HG02884 (cell line): ENCODE measurements around the gene ABCG1.
"Not testable (repeated sequence)": the region's sequence is repeated elsewhere in the genome, so short reads cannot be mapped to it uniquely, and the experiment has no call there.

Experiments
- ATAC-seq: cut with Tn5 transposase; IDR thresholded peaks from one replicate; pipeline ENCODE4 v1.9.1; 2021; ENCODE audit warnings: mild to moderate bottlenecking, moderate library complexity; ENCODE audit not compliant: unreplicated experiment

The ABCG1 gene

DNA sequence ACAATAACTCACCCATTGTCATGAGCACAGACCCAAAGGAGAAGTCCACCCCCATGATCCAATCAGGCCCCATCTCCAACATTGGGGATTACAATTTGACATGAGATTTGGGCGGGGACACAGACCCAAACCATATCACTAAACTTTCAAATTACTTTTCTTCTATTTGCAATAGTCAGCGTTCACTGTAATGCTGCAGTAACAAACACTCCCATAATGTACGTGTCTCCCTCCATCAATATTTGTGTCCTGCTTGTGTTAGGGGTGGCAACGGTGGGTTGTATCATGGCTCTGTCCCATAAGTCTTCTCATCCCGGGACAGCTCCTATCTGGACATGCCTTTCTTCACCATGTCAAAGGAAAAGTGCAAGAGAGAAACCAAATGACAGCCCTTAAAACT, 70.0 kb downstream of the ABCG1 start:
- no peak for ATAC-seq

DNA sequence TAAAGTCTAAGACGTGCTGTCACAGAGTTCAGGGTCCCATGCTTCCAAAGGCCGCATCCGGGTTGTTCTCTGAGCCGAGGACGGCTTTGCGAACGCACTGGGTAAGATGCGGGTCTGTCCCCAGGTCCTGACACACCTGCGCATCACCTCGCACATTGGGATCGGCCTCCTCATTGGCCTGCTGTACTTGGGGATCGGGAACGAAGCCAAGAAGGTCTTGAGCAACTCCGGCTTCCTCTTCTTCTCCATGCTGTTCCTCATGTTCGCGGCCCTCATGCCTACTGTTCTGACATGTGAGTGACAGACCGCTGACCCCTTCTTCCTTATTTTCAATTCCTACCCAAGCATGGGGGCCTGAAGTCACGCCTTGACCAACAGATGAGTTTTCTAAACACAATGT, 71.0 kb downstream of the ABCG1 start:
- ATAC-seq, result no peak

DNA sequence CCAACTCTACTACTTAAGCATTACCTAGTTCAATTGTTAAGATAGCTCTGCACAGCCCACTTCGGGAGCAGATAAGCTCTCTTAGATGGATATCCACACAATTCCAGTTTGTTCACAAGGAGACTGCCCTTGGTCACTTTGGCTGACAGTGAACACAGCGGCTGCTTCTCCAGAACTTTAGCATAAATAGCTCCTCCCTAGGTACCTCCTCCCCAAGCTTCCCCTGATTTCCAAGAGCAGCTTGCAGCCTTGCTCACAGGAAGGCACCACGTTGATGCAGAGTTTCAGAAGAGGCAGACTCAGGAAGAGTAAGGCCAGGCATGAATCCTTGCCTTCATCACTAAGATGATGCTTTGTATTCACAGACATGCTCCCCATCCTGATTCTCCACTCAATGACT, 71.6 kb downstream of the ABCG1 start:
- ATAC-seq, result no peak

DNA sequence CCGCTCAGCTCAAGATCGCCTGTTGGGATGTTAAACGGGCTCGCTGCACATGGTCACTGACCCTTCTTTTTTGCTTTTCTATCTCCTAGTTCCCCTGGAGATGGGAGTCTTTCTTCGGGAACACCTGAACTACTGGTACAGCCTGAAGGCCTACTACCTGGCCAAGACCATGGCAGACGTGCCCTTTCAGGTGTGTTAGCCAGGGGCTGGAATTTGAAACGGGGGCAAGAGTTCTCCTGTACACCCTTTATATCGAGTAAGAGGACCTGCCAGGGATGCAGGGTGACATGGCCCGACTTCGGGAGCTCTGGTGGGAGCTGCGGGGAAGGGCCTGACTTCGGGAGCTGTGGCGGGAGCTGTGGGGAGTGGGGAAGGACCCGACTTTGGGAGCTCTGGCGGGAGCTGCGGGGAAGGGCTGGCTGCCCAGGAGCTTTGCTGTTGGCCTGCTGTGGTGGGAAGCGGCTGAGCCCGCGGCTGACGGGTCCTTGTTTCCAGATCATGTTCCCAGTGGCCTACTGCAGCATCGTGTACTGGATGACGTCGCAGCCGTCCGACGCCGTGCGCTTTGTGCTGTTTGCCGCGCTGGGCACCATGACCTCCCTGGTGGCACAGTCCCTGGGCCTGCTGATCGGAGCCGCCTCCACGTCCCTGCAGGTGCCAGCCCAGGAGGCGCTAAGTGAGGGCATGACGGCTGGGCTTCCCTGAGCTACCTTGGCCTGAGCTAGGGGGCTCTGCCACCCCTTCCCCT, 72.2 kb downstream of the ABCG1 start:
- ATAC-seq, result no peak

DNA sequence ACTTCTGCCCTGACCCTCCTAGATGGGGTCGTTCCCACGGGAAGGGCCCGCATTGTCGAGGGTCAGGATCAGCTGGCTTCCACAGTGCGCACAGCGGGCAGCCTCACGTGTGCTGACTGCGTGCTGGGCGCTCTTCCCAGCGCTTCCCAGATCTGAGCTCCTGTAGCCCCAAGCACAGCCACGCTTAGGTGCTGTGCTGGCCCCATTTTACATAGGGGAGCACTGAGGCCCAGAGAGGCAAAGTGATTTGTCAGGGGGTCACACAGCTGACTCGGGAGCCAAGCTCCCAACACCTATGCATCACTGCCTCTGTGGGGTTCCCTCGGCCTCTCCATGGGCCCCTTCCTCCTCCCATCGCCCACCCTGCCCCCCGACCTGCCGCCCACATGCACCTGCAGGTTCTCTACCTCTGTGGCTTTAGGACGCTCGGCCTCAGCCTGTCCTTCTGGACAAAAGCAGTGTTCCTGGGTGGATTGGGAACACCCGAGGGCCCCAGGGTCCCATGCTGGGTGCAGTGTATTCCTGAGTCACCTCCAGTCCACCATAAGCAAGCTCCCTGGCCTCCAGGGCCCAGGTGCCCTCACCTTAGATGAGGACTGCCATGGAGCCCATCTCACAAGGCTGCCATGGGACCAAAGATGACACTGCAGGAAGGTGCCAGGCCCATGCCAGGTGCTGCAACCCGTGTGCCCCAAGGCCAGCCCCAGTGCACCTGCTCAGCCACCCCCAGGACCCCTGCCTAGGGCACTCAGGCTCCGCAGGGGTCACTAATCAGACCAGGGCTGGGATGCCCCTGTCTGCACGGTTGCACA, 73.0 kb downstream of the ABCG1 start:
- ATAC-seq, result no peak

DNA sequence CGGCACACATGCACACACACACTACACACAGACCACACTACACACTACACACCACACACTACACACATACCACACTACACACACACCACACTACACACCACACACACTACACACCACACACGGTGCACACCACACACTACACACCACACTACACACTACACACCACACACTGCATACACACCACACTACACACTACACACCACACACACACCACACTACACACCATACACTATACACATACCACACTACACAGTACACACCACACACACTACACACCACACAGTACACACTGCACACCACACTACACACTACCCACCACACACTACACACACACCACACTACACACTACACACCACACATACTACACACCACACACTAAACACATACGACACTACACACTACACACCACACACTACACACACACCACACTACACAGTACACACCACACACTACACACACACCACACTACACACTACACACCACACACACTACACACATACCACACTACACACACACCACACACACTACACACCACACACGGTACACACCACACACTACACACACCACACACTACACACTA, 73.7 kb downstream of the ABCG1 start:
- ATAC-seq, result not testable (repeated sequence)

DNA sequence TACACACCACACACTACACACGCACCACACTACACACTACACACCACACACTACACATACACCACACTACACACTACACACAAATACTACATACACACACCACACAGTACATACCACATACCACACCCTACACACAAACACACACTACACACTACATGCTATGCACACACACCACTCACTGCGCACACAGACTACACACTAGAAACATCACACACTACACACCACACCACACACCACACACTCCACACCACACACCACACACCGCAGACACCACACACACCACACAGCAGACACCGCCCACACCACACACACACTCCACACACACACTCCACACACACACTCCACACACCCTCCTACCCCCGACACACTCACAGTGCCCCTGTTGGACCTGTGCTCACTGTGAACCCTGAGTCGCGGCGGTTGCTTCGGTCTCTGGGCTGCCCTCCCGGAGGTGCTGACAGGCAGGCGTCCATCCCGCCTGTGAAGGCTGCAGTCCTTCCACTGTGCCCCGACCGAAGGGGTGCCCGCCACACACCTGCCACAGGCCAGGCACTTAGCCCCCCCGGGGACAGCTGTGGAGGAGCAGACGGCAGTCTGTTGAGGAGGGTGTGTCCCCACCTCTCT, 74.8 kb downstream of the ABCG1 start:
- no peak for ATAC-seq

DNA sequence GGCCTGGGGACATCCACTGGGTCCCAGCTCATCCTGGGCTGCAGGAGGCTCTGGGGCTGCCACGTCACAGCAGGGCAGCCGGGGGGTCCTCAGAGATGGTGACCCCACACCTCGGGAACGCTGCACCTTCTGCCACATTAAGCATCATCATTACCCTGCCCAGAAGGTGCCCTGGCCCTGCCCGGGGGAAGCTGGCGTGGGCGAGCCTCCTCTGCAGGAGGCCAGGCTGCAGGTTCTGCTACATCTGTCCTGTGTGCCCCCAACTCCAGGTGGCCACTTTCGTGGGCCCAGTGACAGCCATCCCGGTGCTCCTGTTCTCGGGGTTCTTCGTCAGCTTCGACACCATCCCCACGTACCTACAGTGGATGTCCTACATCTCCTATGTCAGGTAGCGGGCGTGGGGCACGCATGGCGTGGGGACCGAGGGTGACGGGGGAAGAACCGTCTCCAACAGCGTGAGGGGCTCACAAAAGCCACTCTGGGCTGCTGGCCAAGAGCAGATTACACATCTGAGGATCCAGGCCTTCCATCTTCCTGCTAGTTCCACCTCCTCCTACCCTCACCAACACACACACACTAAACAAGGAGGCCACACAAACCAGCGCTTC, 75.4 kb downstream of the ABCG1 start:
- ATAC-seq, result no peak

DNA sequence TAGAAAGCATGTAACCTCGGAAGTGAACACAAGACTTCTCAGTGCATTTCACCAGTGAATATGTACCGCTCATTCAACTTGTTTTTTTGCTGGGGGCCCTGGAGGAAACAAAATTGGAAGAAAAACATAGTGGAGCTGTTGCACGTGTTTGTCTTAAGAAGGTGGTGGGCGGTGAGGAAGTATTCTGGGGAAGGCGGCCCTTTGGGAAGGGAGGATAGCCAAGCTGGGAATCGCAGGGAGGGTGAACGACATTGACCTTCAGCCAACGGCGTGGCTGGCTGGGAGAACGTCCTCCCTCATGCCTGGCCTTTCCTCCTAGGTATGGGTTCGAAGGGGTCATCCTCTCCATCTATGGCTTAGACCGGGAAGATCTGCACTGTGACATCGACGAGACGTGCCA, 76.9 kb downstream of the ABCG1 start:
- no peak for ATAC-seq

DNA sequence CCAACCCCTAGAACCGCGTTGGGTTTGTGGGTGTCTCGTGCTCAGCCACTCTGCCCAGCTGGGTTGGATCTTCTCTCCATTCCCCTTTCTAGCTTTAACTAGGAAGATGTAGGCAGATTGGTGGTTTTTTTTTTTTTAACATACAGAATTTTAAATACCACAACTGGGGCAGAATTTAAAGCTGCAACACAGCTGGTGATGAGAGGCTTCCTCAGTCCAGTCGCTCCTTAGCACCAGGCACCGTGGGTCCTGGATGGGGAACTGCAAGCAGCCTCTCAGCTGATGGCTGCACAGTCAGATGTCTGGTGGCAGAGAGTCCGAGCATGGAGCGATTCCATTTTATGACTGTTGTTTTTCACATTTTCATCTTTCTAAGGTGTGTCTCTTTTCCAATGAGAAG, 77.6 kb downstream of the ABCG1 start:
- ATAC-seq, result no peak

DNA sequence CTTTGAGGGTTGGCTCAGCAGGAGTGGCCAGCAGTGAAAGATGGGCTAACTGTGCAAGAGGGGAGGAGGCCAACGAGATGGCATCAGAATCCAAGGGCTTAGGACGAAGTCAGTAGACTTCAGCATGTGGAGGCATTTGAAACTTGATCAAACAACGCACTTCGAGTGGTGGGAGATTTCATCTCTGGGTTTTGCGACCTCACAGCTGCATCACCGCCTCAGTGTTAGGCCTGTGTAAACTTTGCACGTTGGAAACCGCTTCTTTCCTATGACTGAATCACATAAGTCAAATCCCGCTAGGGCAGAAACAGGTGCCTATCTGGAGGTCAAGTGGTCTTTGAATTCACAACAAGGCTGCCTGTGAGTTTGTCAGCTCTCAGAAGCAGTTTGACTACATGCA, 78.4 kb downstream of the ABCG1 start:
- no peak for ATAC-seq

DNA sequence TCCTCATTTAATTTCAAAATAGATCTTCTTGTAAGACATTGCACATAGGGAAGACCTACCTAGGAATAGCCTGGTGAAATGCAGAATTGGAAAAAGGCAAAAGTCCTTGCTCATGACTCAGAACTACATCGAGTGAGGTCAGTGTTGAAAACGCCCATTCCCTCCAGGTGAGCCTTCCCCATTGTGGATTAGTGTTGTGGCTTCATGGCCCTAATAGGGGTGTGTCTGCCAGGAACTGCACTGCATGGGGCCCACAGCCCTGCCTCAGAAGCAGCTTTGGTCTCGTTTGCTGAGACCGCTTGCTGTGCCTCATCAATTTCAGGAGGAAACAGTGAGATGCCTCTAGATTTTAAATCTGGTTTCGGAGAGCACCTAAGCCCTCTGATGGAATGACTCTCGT, 79.3 kb downstream of the ABCG1 start:
- no peak for ATAC-seq

DNA sequence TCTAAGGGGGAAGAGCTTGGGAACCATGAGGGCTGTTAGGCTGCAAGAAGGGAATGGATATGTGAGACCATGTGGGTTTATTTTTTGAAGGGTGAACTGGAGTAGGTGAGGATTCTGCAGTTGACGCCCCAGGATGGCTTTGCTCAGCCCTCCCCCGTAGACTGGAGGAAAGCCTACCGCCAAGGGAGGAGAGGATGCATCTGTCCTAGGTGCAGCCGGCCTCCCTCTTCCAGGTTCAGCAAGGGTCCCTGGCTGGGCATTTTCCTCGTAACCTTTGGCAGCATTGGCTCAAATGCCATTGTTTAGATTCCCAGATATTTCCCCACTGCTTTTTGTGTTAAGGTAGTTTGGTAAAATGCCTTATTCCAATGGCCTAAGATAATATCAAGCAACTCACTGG, 79.7 kb downstream of the ABCG1 start:
- no peak for ATAC-seq

DNA sequence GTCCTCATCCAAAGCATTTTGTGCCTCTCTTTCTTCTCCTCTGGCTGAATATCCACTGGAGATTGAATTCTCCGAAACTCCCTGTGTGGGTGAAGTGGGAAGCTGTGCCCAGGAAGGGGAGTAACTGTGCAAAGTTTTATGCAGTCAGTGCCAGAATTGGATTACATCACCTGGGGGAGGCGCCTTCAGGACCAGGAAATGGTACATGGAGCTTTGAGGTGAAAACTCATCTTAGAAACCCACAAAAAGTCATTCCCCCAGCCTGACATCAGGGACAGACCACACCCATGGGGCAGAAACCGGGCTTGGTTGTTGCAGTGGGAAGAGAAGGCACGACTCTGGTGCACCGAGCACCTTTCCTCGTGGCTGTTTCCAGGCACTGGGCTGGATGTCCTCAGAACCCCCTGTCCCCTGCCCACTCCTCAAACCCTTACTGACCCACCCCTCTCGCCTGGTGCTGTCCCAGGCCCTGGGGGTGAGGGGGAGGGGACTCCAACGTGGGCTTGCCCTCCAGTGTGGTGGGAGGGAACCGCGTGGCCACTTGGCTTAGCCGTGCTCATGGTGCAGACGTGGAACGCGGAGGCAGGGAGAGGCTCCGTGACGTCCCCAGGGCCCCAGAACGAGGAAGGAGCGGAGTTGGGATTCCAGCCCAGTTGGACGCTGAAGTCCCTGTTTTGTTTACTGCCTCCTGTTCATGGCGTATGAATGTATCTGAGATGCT, 80.5 kb downstream of the ABCG1 start:
- no peak for ATAC-seq

DNA sequence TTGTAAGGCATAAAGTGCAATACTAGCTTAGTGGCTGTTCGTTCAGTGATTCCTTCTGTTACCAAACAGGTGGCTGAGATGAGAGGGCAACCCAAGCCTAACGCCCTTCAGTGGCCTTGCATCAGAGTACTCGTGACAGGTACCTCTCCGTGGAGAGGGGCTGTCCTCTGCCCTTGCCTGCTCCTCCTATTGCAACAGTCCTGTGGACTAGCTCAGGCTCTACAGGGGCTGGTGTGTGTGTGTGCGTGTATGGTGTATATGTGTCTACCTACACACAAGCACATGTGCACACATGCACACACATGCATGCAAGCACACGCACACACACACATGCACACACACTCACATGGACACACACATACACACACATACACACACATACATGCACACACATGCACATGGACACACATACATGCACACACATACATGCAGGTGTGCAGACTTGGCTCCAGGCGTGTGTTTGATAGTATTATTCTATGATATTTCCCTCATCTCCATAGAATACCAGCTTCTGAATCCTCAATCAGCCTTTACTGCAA, 81.2 kb downstream of the ABCG1 start:
- ATAC-seq, result no peak

DNA sequence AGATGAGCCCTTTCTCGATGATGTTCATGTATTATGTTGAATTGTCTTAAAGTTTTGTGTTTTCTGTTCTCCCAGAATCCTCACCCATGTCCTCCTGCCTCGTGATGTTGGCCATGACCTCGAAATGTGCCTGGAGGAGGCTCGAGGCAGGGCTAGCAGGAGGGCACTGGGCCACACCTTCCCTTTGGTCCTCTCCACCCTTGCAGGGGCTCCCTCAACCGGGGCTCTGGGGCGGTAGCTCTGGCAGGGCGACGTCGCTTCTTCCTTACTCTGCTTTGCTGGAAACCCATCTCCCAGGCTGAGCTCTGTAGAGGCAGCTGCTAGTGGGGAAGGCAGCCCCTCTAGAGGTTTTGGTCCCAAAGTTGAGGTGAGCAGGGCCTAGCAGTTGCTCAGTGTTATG, 82.0 kb downstream of the ABCG1 start:
- no peak for ATAC-seq

DNA sequence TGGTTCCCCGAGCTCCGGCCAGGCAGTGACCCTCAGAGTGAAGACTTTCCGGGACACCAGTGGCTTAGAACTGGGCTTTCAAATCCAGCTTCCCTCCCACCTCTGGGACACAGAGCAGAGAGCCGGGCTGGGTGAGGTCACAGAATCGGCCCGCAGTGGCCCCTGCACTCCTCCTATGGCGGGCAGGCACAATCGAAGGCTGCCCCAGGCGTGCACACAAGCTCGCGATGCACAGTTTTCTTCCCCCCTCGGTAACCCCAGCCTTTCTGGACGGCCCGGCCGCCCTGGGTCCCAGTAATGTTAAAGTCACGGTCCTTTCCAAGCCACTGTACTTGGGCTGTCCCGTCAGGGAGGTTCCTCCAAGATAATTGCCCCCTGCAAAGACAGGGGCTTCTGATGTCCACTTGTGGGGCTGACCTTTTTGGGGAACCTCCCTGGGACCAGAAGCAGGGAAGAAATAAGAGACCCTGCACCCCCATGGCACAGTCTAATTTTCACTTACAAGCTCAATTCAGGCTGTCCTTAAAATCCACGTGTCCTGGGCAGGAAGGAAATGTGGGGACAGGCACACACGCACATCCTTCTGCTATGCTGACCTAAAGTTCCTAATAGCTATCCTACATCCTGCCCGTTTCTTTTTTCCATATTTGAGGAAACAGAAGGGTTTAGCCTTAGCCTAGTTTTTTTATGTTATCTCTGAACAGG, 82.6 kb downstream of the ABCG1 start:
- no peak for ATAC-seq

DNA sequence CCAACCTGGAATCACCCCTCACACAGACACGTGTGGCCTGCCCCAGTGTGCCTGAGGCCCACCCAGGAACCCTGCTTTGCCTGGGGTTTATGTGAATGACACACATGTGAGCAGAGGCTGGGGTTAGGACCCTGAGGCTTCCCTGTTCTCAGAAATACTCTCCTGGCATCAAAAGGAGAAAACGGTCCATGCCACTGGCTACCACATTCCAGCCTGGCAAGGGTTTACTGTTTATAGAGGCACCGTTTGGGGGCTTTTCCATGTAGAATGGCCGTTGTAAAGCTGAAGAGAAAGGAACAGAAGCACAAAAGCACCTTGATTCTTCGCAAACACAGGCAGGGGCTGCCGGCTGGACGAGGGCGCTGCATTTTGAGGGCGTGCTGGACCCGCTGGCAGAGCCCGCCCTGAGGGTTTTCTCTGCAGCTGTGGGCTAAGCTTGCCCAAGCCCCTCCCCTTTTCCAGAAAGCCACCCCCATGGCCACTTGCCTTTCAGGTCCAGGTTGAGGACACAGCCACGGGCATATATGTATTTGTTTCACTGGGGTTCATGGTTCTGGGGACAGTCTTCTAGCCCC, 83.2 kb downstream of the ABCG1 start:
- no peak for ATAC-seq

DNA sequence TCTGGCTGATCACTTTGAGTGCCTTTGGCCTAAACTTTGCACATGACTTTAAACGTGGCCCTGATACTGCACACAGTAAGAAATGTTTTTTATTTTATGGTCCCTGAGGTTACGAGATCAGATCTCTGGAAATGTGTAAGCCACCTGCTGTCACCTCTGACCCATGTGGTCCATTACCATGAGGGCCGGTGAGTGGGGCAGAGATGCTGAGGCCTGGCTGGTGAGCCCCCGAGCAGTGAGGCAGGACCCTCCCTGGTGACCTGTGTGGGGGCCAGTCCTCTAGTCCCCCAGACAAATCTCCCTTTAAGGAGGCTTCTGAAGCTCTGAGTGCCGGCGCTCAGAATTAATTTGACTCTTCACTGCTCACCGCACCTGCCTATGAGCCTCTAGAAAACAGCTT, 83.9 kb downstream of the ABCG1 start:
- ATAC-seq, result no peak
